Lower leg skin (tissue), 3 donors: ENCODE data around the gene SSH3.

ENCODE experiments used
- CTCF ChIP-seq, 3 donors: fragments of 450-650 bp; IDR thresholded peaks; one replicate each; pipeline ENCODE4 v1.5.1; 2016; ENCODE audit warnings: antibody characterized with exemption in 3 of 3, mild to moderate bottlenecking in 3 of 3, moderate library complexity in 2 of 3
- POLR2A ChIP-seq, 2 donors: fragments of 450-650 bp; IDR thresholded peaks; one replicate each; pipeline ENCODE4 v1.6.1; 2016 to 2017; ENCODE audit warnings: antibody characterized with exemption in 2 of 2, mild to moderate bottlenecking in 1 of 2, moderate library complexity in 1 of 2

GRCh38 chr11:67311556-67312082, 8.3 kb downstream of the SSH3 start:
- TF ChIP-seq CTCF (IDR thresholded peaks at IDR 0.05) (no peak), POLR2A (IDR thresholded peaks at IDR 0.05) (no peak)
